Measurements from ENCODE around the gene KLF3. TPM values are rescaled to one million over a fixed set of nuclear protein-coding genes. Genes with fewer than 3 reads are reported as not detected.

Gene KLF3
- total RNA-seq, 1 experiment from 2014 or later = 14.4 TPM

DNA sequence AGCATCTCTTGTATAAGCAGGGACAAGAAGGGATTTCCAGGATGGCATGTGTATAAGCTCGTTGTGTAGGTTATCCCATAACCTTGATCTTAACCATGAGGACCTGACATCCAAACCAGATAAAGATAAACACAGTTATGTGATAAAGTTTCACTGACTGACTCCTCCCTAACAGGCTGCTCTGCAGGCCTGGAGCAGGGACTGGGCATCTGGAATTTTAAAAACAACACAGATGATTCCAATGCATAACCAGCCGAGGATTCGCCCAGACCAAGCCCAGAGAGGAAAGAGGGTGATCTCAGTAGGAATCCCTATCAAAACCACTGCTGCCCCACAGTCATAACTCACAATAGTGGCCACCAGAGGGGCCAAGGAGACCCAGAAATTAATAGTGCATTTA, 22.7 kb downstream of the KLF3 start:
- no peaks in the 10 kb centered on the region for H3K4me1 ChIP-seq (ENCODE audit: control insufficient read depth, insufficient read depth, low read length)
- in situ Hi-C loops (cut with HindIII; ENCODE audit: low pct_unique_long_range_greater_than_20kb, low sequenced_read_pairs) (no loop called here), intact Hi-C loops (cut with micrococcal nuclease; ENCODE audit: unreplicated experiment) (no loop called here)
- H3K36me3 ChIP-seq (ENCODE audit: control insufficient read depth, insufficient read depth, low read length) = peaks cover 9% of the 10 kb centered on the region
- H3K27me3 ChIP-seq (ENCODE audit: control insufficient read depth, insufficient read depth, low read length) = no peaks in the 10 kb centered on the region
- ChIA-PET CTCF (interaction anchor here (0.7 kb wide), 1 partner anchor 622 kb away, joined by 8 read pairs; no protein-coding TSS in a partner anchor), POLR2A (no interaction called here)
- BruUV-seq (replicated peaks) = no TSS peak
- no peak overlapping the region for H3K27ac ChIP-seq (ENCODE audit: low read length)
- no peaks in the 10 kb centered on the region for H3K9me3 ChIP-seq (ENCODE audit: control insufficient read depth, insufficient read depth, low read depth, low read length)
- no peak for ATAC-seq
- DNase-seq (ENCODE audit: low read depth, low spot score) = no peak
- no peak overlapping the region for H3K4me3 ChIP-seq (ENCODE audit: low read depth in 2 of 2, low read length in 2 of 2)
- no peak for TF ChIP-seq SIN3A (IDR thresholded peaks at IDR 0.05; ENCODE audit: borderline replicate concordance, insufficient read depth, low read depth, low read length)
- no peak for TF ChIP-seq TCF7L2 (IDR thresholded peaks at IDR 0.05; ENCODE audit: low read depth, low read length)

GRCh38 chr4:38687571-38688011, 23.6 kb downstream of the KLF3 start:
- TF ChIP-seq POLR2AphosphoS5 (IDR thresholded peaks at IDR 0.05; ENCODE audit: low read depth, low read length) (no peak), CTCF (IDR thresholded peaks at IDR 0.05) (no peak), TCF7L2 (IDR thresholded peaks at IDR 0.05; ENCODE audit: low read depth, low read length) (no peak), SIN3A (IDR thresholded peaks at IDR 0.05; ENCODE audit: borderline replicate concordance, insufficient read depth, low read depth, low read length) (no peak)
- TF ChIP-seq, protein P1, sequence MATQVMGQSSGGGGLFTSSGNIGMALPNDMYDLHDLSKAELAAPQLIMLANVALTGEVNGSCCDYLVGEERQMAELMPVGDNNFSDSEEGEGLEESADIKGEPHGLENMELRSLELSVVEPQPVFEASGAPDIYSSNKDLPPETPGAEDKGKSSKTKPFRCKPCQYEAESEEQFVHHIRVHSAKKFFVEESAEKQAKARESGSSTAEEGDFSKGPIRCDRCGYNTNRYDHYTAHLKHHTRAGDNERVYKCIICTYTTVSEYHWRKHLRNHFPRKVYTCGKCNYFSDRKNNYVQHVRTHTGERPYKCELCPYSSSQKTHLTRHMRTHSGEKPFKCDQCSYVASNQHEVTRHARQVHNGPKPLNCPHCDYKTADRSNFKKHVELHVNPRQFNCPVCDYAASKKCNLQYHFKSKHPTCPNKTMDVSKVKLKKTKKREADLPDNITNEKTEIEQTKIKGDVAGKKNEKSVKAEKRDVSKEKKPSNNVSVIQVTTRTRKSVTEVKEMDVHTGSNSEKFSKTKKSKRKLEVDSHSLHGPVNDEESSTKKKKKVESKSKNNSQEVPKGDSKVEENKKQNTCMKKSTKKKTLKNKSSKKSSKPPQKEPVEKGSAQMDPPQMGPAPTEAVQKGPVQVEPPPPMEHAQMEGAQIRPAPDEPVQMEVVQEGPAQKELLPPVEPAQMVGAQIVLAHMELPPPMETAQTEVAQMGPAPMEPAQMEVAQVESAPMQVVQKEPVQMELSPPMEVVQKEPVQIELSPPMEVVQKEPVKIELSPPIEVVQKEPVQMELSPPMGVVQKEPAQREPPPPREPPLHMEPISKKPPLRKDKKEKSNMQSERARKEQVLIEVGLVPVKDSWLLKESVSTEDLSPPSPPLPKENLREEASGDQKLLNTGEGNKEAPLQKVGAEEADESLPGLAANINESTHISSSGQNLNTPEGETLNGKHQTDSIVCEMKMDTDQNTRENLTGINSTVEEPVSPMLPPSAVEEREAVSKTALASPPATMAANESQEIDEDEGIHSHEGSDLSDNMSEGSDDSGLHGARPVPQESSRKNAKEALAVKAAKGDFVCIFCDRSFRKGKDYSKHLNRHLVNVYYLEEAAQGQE (IDR thresholded peaks at IDR 0.05; ENCODE audit: insufficient read depth in 1 of 2, low read depth in 2 of 2, low read length in 1 of 2) = no peak
- ChIA-PET POLR2A (no interaction called here), CTCF (no interaction called here)
- Histone ChIP-seq H3K4me3 (ENCODE audit: low read depth in 2 of 2, low read length in 2 of 2) (no peak overlapping the region), H3K27ac (ENCODE audit: low read length) (no peak overlapping the region), H3K4me1 (ENCODE audit: control insufficient read depth, insufficient read depth, low read length) (no peaks in the 10 kb centered on the region), H3K9me3 (ENCODE audit: control insufficient read depth, insufficient read depth, low read depth, low read length) (no peaks in the 10 kb centered on the region), H3K27me3 (ENCODE audit: control insufficient read depth, insufficient read depth, low read length) (no peaks in the 10 kb centered on the region), H3K36me3 (ENCODE audit: control insufficient read depth, insufficient read depth, low read length) (peaks cover 9% of the 10 kb centered on the region)
- ATAC-seq = no peak
- DNase-seq (ENCODE audit: low read depth, low spot score) = no peak
- no TSS peak for BruUV-seq (replicated peaks)
- intact Hi-C loops (cut with micrococcal nuclease; ENCODE audit: unreplicated experiment) (no loop called here), in situ Hi-C loops (cut with HindIII; ENCODE audit: low pct_unique_long_range_greater_than_20kb, low sequenced_read_pairs) (no loop called here)

DNA sequence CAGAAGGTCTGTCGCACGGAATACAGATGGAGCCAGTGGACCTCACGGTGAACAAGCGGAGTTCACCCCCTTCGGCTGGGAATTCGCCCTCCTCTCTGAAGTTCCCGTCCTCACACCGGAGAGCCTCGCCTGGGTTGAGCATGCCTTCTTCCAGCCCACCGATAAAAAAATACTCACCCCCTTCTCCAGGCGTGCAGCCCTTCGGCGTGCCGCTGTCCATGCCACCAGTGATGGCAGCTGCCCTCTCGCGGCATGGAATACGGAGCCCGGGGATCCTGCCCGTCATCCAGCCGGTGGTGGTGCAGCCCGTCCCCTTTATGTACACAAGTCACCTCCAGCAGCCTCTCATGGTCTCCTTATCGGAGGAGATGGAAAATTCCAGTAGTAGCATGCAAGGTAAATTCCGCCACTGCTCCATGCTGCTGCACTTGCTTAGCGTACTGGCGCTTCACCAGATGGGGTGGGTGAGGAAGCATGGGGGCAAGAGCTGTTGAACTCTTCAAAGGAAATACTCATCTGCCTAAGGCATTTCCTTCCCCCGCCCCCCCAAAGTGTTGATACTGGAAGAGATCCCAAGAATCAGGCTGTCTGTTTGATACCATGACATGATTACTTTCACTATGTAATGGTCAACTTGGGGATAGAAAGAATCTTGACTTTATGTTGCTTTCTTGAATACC, 24.8 kb downstream of the KLF3 start:
- Histone ChIP-seq H3K4me3 (ENCODE audit: low read depth in 2 of 2, low read length in 2 of 2) (no peak overlapping the region), H3K27ac (ENCODE audit: low read length) (no peak overlapping the region), H3K36me3 (ENCODE audit: control insufficient read depth, insufficient read depth, low read length) (peaks cover 6% of the 10 kb centered on the region), H3K9me3 (ENCODE audit: control insufficient read depth, insufficient read depth, low read depth, low read length) (no peaks in the 10 kb centered on the region), H3K27me3 (ENCODE audit: control insufficient read depth, insufficient read depth, low read length) (no peaks in the 10 kb centered on the region), H3K4me1 (ENCODE audit: control insufficient read depth, insufficient read depth, low read length) (no peaks in the 10 kb centered on the region)
- in situ Hi-C loops (cut with HindIII; ENCODE audit: low pct_unique_long_range_greater_than_20kb, low sequenced_read_pairs) (no loop called here), intact Hi-C loops (cut with micrococcal nuclease; ENCODE audit: unreplicated experiment) (no loop called here)
- CTCF ChIA-PET = interaction anchor here (0.7 kb wide), 1 partner anchor 414 kb away, joined by 6 read pairs; no protein-coding TSS in a partner anchor
- POLR2A ChIA-PET = no interaction called here
- no TSS peak for BruUV-seq (replicated peaks)
- no peak for ATAC-seq
- TF ChIP-seq, protein P1 (IDR thresholded peaks at IDR 0.05; ENCODE audit: insufficient read depth in 1 of 2, low read depth in 2 of 2, low read length in 1 of 2) = no peak
- TF ChIP-seq POLR2AphosphoS5 (IDR thresholded peaks at IDR 0.05; ENCODE audit: low read depth, low read length) = no peak
- no peak for TF ChIP-seq SIN3A (IDR thresholded peaks at IDR 0.05; ENCODE audit: borderline replicate concordance, insufficient read depth, low read depth, low read length)
- TF ChIP-seq TCF7L2 (IDR thresholded peaks at IDR 0.05; ENCODE audit: low read depth, low read length) = no peak
- no peak for TF ChIP-seq CTCF (IDR thresholded peaks at IDR 0.05)
- no peak for DNase-seq (ENCODE audit: low read depth, low spot score)
